KMS-11 (cell line): ENCODE data around the gene ECHS1.
A peak's percentile ranks its signal among the peaks of the same experiment; 100 is the strongest.

ENCODE experiments used
- H2AFZ ChIP-seq: fragments of 200-600 bp; sonication (generic); 2 replicates; pipeline ENCODE4 v1.6.1; 2016; ENCODE audit warnings: antibody characterized with exemption, mixed run types, low read depth
- H3K27ac ChIP-seq: fragments of 200-600 bp; sonication (generic); 2 replicates; pipeline ENCODE4 v1.6.1; 2016; ENCODE audit warnings: mild to moderate bottlenecking, mixed run types
- H3K27me3 ChIP-seq: fragments of 200-600 bp; sonication (generic); 2 replicates; pipeline ENCODE4 v1.6.1; 2017; ENCODE audit warnings: mild to moderate bottlenecking, low read depth, mixed run types, moderate library complexity; ENCODE audit not compliant: insufficient read depth
- H3K36me3 ChIP-seq: fragments of 200-600 bp; sonication (generic); 2 replicates; pipeline ENCODE4 v1.6.1; 2017; ENCODE audit warnings: mild to moderate bottlenecking, mixed run types; ENCODE audit not compliant: insufficient read depth
- H3K4me1 ChIP-seq: fragments of 200-600 bp; sonication (generic); 2 replicates; pipeline ENCODE4 v1.6.1; 2016; ENCODE audit warnings: mild to moderate bottlenecking, low read depth, mixed run types; ENCODE audit not compliant: poor library complexity, severe bottlenecking
- H3K4me2 ChIP-seq: fragments of 200-600 bp; sonication (generic); 2 replicates; pipeline ENCODE4 v1.7.0; 2016; ENCODE audit warnings: mild to moderate bottlenecking, mixed run types
- H3K4me3 ChIP-seq: fragments of 200-600 bp; sonication (generic); IDR thresholded peaks from 2 replicates; pipeline ENCODE4 v1.6.1; 2017; ENCODE audit warnings: low read depth, low read length, mixed read lengths; ENCODE audit not compliant: insufficient read depth
- H3K79me2 ChIP-seq: fragments of 200-600 bp; sonication (generic); 2 replicates; pipeline ENCODE4 v1.6.1; 2016; ENCODE audit warnings: low read depth, mixed run types; ENCODE audit not compliant: insufficient read depth
- H3K9ac ChIP-seq: fragments of 200-600 bp; sonication (generic); 2 replicates; pipeline ENCODE4 v1.6.1; 2016; ENCODE audit warnings: mild to moderate bottlenecking, mixed run types
- H4K20me1 ChIP-seq: fragments of 200-600 bp; sonication (generic); 2 replicates; pipeline ENCODE4 v1.6.1; 2016; ENCODE audit warnings: mild to moderate bottlenecking, mixed run types; ENCODE audit not compliant: insufficient read depth
- TF ChIP-seq, protein P1 (sequence below): fragments of 200-600 bp; sonication (generic); conservative IDR thresholded peaks from 2 replicates; pipeline ENCODE4 v1.6.1; 2017; ENCODE audit warnings: low read depth, mild to moderate bottlenecking, antibody characterized with exemption, low read length, moderate library complexity, mixed read lengths

Gene ECHS1

DNA sequence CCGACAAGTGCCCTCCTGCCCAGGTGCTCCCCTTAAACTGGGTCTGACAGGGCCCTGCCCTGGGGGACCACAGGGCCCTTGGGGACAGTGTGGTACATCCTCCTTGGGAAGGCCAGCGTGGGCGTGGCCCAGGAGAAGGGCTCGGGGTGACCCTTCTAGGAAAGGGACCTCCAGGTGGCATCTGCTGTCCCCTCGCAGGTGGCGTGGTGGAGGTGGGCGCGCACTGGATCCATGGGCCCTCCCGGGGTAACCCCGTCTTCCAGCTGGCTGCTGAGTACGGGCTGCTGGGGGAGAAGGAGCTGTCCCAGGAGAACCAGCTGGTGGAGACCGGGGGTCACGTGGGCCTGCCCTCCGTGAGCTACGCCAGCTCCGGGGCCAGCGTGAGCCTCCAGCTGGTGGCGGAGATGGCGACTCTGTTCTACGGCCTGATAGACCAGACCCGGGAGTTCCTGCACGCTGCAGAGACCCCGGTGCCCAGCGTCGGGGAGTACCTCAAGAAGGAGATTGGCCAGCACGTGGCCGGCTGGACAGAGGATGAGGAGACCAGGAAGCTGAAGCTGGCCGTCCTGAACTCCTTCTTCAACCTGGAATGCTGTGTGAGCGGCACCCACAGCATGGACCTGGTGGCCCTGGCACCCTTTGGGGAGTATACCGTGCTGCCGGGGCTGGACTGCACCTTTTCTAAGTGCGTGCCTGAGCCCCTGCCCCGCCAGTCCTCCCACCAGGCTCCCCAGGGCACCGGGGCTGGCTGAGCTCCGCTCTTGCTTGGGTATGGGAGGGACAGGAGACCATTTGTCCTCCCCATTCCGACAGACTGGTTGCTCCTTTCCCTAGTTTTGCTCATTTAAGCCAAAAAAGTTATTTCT lies 6.9 kb upstream of the ECHS1 start:
- no peak overlapping the region for H3K27ac ChIP-seq
- H2AFZ ChIP-seq = peak overlapping the region; percentile 71; the same call in 1 of the 2 replicates
- H4K20me1 ChIP-seq = no peaks in the 10 kb centered on the region
- H3K4me1 ChIP-seq = no peaks in the 10 kb centered on the region
- TF ChIP-seq, protein P1, sequence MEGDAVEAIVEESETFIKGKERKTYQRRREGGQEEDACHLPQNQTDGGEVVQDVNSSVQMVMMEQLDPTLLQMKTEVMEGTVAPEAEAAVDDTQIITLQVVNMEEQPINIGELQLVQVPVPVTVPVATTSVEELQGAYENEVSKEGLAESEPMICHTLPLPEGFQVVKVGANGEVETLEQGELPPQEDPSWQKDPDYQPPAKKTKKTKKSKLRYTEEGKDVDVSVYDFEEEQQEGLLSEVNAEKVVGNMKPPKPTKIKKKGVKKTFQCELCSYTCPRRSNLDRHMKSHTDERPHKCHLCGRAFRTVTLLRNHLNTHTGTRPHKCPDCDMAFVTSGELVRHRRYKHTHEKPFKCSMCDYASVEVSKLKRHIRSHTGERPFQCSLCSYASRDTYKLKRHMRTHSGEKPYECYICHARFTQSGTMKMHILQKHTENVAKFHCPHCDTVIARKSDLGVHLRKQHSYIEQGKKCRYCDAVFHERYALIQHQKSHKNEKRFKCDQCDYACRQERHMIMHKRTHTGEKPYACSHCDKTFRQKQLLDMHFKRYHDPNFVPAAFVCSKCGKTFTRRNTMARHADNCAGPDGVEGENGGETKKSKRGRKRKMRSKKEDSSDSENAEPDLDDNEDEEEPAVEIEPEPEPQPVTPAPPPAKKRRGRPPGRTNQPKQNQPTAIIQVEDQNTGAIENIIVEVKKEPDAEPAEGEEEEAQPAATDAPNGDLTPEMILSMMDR = no peak
- H3K9ac ChIP-seq = peak overlapping the region; percentile 35; the same call in 1 of the 2 replicates
- no peaks in the 10 kb centered on the region; the same call in 1 of the 2 replicates for H3K27me3 ChIP-seq
- no peak overlapping the region for H3K4me3 ChIP-seq
- peak overlapping the region; percentile 45; the same call in 1 of the 2 replicates for H3K4me2 ChIP-seq
- no peaks in the 10 kb centered on the region for H3K36me3 ChIP-seq
- H3K79me2 ChIP-seq = no peaks in the 10 kb centered on the region

DNA sequence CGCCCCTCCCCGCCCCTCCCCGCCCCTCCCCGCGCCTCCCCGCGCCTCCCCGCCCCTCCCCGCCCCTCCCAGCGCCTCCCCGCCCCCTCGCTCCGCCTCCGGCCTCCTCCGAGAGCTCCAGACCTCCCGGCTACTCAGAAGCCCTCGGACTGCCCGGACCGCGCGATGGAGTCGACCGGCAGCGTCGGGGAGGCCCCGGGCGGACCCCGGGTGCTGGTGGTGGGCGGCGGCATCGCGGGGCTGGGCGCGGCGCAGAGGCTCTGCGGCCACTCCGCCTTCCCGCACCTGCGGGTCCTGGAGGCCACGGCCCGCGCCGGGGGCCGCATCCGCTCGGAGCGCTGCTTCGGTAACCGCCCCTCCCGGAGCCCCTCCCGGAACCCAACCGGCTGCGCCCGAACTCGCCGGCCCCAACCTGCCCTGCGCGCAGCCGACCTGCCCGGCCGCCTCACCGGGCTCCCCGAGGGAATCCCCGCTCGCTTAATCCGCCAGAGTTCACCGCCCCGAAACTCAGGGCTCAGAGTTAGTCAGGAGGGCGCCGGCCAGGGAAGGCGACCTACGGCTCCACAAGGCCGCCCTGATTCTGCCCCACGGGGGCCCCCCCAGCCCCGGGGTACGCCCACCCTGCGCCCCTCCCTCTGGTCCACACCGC lies 6.1 kb upstream of the ECHS1 start, which contains the start of gene PAOX:
PAOX (plus strand) TSS at position 111 of the 649 bp plus-strand sequence; CDS start at position 166, 55 bp downstream.
- no peak within 1 kb of the TSS for H3K27ac ChIP-seq
- no peaks in the 10 kb centered on the region for H3K36me3 ChIP-seq
- H2AFZ ChIP-seq = peak within 1 kb of the TSS; percentile 97
- H3K27me3 ChIP-seq = no peaks in the 10 kb centered on the region; the same call in 1 of the 2 replicates
- peak within 1 kb of the TSS; percentile 35; the same call in 1 of the 2 replicates for H3K9ac ChIP-seq
- no peaks in the 10 kb centered on the region for H3K4me1 ChIP-seq
- peak within 1 kb of the TSS; percentile 92 for H3K4me2 ChIP-seq
- no peaks in the 10 kb centered on the region for H4K20me1 ChIP-seq
- H3K79me2 ChIP-seq = no peaks in the 10 kb centered on the region
- no peak within 1 kb of the TSS for H3K4me3 ChIP-seq
- TF ChIP-seq, protein P1 = no peak

DNA sequence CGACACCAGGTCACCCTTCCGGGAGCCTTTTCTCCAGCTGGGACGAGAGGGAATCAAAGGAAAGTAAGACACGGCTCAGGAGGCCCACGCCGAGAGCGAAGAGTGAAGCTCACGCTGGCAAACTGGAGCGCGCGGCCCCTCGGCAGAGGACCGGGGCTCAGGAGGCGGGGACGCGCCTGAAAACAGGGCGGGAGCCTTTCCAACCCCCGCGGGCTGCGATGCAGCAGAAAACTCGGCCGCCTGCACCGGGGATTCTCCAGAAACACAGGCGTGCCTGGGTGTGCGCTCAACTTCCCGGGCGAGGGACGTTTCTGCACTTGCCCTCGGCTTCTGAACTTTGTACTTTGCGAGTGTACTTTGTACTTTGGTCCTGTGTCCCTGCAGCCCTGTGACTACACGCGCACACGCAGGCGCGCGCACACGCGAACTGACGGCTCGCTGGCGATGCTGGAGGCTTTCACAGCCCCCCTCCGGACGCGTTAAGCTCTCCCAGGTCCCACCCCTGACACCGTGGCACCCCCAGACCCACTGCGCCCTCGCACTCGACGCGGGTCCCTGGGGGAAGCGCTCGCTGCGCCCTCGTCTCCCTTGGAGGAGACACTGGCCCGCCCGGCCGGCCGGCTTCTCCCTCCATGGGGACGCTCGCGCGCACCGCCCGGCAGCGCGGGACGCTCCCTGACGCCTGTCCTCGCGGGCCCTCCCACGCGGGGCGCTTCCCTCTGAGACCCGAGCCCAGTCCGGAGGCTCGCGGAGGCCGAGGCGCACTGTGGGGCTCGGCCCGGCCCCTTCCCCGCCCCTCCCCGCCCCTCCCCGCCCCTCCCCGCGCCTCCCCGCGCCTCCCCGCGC lies 5.3 kb upstream of the ECHS1 start:
- H2AFZ ChIP-seq = peak overlapping the region; percentile 97
- no peaks in the 10 kb centered on the region; the same call in 1 of the 2 replicates for H3K27me3 ChIP-seq
- TF ChIP-seq, protein P1 = no peak
- H3K79me2 ChIP-seq = no peaks in the 10 kb centered on the region
- H3K4me1 ChIP-seq = peaks cover 6% of the 10 kb centered on the region
- H3K4me2 ChIP-seq = peak overlapping the region; percentile 92
- H3K27ac ChIP-seq = no peak overlapping the region
- no peaks in the 10 kb centered on the region for H4K20me1 ChIP-seq
- H3K9ac ChIP-seq = peak overlapping the region; percentile 15; the same call in 1 of the 2 replicates
- H3K36me3 ChIP-seq = no peaks in the 10 kb centered on the region
- H3K4me3 ChIP-seq = no peak overlapping the region

DNA sequence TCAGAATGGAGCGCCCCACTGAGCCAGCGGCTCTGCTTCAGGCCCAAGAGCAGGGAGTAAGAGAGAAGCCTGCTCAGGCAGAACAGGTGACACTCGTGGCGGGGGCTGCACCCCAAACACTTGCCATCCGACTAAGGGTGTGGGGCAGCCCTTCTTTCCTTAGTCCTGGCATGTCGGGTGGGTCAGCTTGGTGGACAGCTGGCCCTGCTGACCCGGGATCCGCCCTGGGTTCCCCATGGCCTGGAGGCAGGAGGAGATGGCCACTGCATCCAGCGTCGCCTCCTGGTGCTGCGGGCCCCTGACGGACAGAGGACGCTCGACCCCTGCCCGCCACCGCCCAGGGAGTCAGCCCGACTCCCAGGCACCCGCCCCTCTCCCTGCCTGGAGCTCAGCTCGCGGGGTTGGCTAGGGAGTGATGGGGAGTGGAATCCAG lies 4.7 kb upstream of the ECHS1 start:
- H3K27ac ChIP-seq = no peak overlapping the region
- TF ChIP-seq, protein P1 = no peak
- no peak overlapping the region for H3K4me3 ChIP-seq
- H2AFZ ChIP-seq = peak overlapping the region; percentile 97
- peak overlapping the region; percentile 15; the same call in 1 of the 2 replicates for H3K9ac ChIP-seq
- no peaks in the 10 kb centered on the region for H3K79me2 ChIP-seq
- no peaks in the 10 kb centered on the region; the same call in 1 of the 2 replicates for H3K27me3 ChIP-seq
- peak overlapping the region; percentile 92 for H3K4me2 ChIP-seq
- peaks cover 6% of the 10 kb centered on the region for H3K4me1 ChIP-seq
- H3K36me3 ChIP-seq = no peaks in the 10 kb centered on the region
- H4K20me1 ChIP-seq = no peaks in the 10 kb centered on the region
